Spleen (tissue), 11 donors: Measurements from ENCODE around the gene DOCK2. TPM values are rescaled to one million over a fixed set of nuclear protein-coding genes. Genes with fewer than 3 reads are reported as not detected.

Source experiments
- DNase-seq: peaks from one replicate; pipeline ENCODE4 v3.0.0-alpha.2; 2020
- H3K27ac ChIP-seq, 8 donors: fragments of 200-600 bp; sonication (generic) in 7 of 8; 1 replicate in 4 of 8; 2 replicates in 4 of 8; pipeline versions ENCODE4 v1.5.0 to v1.8.0; 2016 to 2021; ENCODE audit warnings: inconsistent platforms in 4 of 8, mild to moderate bottlenecking in 4 of 8, moderate library complexity in 1 of 8
- H3K27me3 ChIP-seq, 7 donors: fragments of 200-600 bp; sonication (generic) in 6 of 7; replicated peaks in 1 of 7; 1 replicate in 4 of 7; 2 replicates in 3 of 7; pipeline versions ENCODE4 v1.5.0 to v1.8.0; 2016 to 2021; ENCODE audit warnings: inconsistent platforms in 3 of 7, mild to moderate bottlenecking in 1 of 7
- H3K36me3 ChIP-seq, 6 donors: fragments of 200-600 bp; sonication (generic) in 5 of 6; 1 replicate in 4 of 6; 2 replicates in 2 of 6; pipeline versions ENCODE4 v1.5.0 to v1.8.0; 2016 to 2021; ENCODE audit warnings: inconsistent platforms in 2 of 6
- H3K4me1 ChIP-seq, 6 donors: fragments of 200-600 bp; sonication (generic) in 5 of 6; 1 replicate in 3 of 6; 2 replicates in 3 of 6; pipeline versions ENCODE4 v1.5.0 to v1.8.0; 2016 to 2021; ENCODE audit warnings: inconsistent platforms in 3 of 6
- H3K4me3 ChIP-seq, 8 donors: fragments of 200-600 bp; sonication (generic) in 7 of 8; 1 replicate in 4 of 8; 2 replicates in 4 of 8; pipeline versions ENCODE4 v1.5.0 to v1.8.0; 2016 to 2021; ENCODE audit warnings: inconsistent platforms in 4 of 8, mild to moderate bottlenecking in 4 of 8, moderate library complexity in 2 of 8
- H3K9me3 ChIP-seq, 8 donors: fragments of 200-600 bp; sonication (generic) in 7 of 8; 1 replicate in 4 of 8; 2 replicates in 4 of 8; pipeline versions ENCODE4 v1.5.0 to v1.8.0; 2016 to 2021; ENCODE audit warnings: inconsistent platforms in 4 of 8
- CTCF ChIP-seq, 11 experiments: fragments of 200-600 bp in 7 of 11; fragments of 450-650 bp in 4 of 11; sonication (generic) in 4 of 11; IDR thresholded peaks in 8 of 11; conservative IDR thresholded peaks in 3 of 11; 1 replicate in 7 of 11; 2 replicates in 4 of 11; pipeline versions ENCODE4 v1.4.0 to v1.8.0; 2016 to 2021; ENCODE audit warnings: antibody characterized with exemption in 11 of 11, inconsistent platforms in 4 of 11, mild to moderate bottlenecking in 1 of 11
- POLR2A ChIP-seq, 3 donors: fragments of 450-650 bp; IDR thresholded peaks; one replicate each; pipeline ENCODE4 v1.5.1; 2017; ENCODE audit warnings: antibody characterized with exemption in 3 of 3, mild to moderate bottlenecking in 1 of 3
- POLR2AphosphoS5 ChIP-seq, 3 donors: sonication (generic); formaldehyde crosslinking; IDR thresholded peaks; one replicate each; pipeline ENCODE4 v1.5.1; 2017; ENCODE audit warnings: antibody characterized with exemption in 3 of 3
- WGBS, 5 donors: extraction: QIAGEN DNeasy Blood & Tissue Kit in 3 of 5; methylation state at CpG; one replicate each; pipeline versions ENCODE4 v1.1.5 to v1.1.7; 2013 to 2018; 5-methylcytosine and 5-hydroxymethylcytosine counted together
- intact Hi-C: fragments of 100-400 bp; cut with DNase I; formaldehyde crosslinking; loops from one replicate; pipeline ENCODE4 v1.15.0; 2023; ENCODE audit warnings: low total_unique reads
- polyA plus RNA-seq, 3 donors: library from polyadenylated mRNA; stranded (reverse); fragments of 200-250 nt; gene quantifications; one replicate each; pipeline ENCODE4 v1.2.1, GENCODE V29; 2013
- total RNA-seq, 7 donors: library from RNA; depleted of rRNA in 3 of 7; stranded (reverse); fragments of >200 nt in 3 of 7; fragmentation: NEBNext Ultra II Directional in 4 of 7; extraction: Animal tissue kit (Norgen Biotek cat#: 25700) in 4 of 7; gene quantifications; one replicate each; pipeline versions ENCODE4 v1.1.0 to v1.2.1, GENCODE V29; 2016 to 2021
- donor health status: healthy with polysubstance abuse.
- donor health status: DM: no; HTN: no; CAD: no; lungs with moderate emphysema.
- donor health status: DM: no; HTN: no; CAD: no.
- donor health status: Bipolar disorder and iron deficiency.
- donor health status: healthy.
- donor health status: DM: no; HTN: no; CAD: no.
- donor health status: DM: yes; HTN: yes; CAD: no.

The DOCK2 gene
- total and polyA plus RNA-seq, 10 donors = 30.6 to 321 (median 198) TPM

DNA sequence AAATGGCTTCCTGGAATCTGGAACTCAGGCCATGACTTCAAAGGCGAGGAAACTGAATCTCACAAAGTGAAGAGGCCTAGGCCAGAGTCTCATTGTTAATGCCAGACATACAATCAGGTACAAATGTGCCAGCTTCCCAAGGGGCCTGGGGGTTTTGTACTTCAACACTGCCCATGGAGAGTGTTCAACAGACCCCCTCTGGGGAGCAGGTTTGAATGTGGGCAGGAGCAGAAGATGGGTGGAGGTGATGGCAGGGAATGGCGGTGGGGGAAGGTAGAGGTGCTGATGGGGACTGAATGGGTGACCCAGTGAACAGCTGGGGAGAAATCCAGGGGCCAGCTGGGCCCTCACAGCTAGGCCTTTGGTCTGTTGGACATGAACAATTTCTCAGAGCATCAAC is 480.7 kb downstream of the DOCK2 start:
- H3K27ac ChIP-seq = no peak overlapping the region
- 78 to 96% (median 95%) methylated on average over 2 of the region's 2 CpGs for WGBS, 5 donors
- intact Hi-C loops = no loop called here

DNA sequence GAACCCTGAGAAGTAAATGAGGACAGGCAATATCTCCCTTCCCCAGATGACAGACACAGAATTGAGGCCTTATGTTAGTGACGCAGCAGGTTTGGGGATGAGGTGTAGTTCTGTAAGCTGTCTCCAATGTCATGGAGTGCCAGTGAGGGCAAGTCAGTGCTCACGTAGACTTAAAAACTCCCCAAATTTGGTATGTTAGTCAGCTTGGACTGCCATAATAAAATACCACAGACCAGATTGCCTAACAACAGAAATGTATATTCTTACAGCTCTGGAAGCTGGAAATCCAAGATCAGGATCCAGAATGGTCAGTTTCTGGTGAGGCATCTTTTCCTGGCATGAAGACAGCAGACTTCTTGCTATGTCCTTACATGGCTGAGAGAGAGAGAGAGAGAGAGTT is 483.5 kb downstream of the DOCK2 start:
- Histone ChIP-seq H3K27me3 (peaks cover 0 to 5% (median 0%) of the 10 kb centered on the region in 7 donors), H3K4me3 (no peak overlapping the region), H3K4me1 (no peaks in the 10 kb centered on the region), H3K36me3 (no peaks in the 10 kb centered on the region), H3K27ac (no peak overlapping the region), H3K9me3 (peaks cover 0 to 14% (median 7%) of the 10 kb centered on the region in 8 donors)
- WGBS, 5 donors = 89 to 100% (median 96%) methylated on average over 2 of the region's 2 CpGs
- intact Hi-C loops = no loop called here
- DNase-seq = no peak
- TF ChIP-seq POLR2AphosphoS5 (IDR thresholded peaks at IDR 0.05) (no peak), POLR2A (IDR thresholded peaks at IDR 0.05) (no peak), CTCF (IDR thresholded peaks at IDR 0.05 in 8 of 11, conservative IDR thresholded peaks at IDR 0.05 in 3 of 11) (no peak)

More for the DNA sequence above, 480.7 kb downstream of the DOCK2 start:
- no peak for DNase-seq
- Histone ChIP-seq H3K4me1 (peaks cover 0 to 8% (median 0%) of the 10 kb centered on the region in 6 donors), H3K9me3 (no peaks in the 10 kb centered on the region), H3K27me3 (peaks cover 0 to 4% (median 0%) of the 10 kb centered on the region in 7 donors), H3K4me3 (no peak overlapping the region), H3K36me3 (no peaks in the 10 kb centered on the region)
- TF ChIP-seq POLR2AphosphoS5 (IDR thresholded peaks at IDR 0.05) (no peak), POLR2A (IDR thresholded peaks at IDR 0.05) (no peak), CTCF (IDR thresholded peaks at IDR 0.05 in 8 of 11, conservative IDR thresholded peaks at IDR 0.05 in 3 of 11) (no peak)

GRCh38 chr5:170121321-170121720 is 484.2 kb downstream of the DOCK2 start:
- DNase-seq = no peak
- H3K4me3 ChIP-seq = no peak overlapping the region
- H3K4me1 ChIP-seq = no peaks in the 10 kb centered on the region
- WGBS, 5 donors = 86 to 90% (median 88%) methylated on average over 7 of the region's 7 CpGs
- no peaks in the 10 kb centered on the region for H3K36me3 ChIP-seq
- H3K27ac ChIP-seq = no peak overlapping the region
- H3K9me3 ChIP-seq = peaks cover 0 to 21% (median 14%) of the 10 kb centered on the region in 8 donors
- peaks cover 0 to 9% (median 0%) of the 10 kb centered on the region in 7 donors for H3K27me3 ChIP-seq
- TF ChIP-seq POLR2AphosphoS5 (IDR thresholded peaks at IDR 0.05) = no peak
- TF ChIP-seq POLR2A (IDR thresholded peaks at IDR 0.05) = no peak
- TF ChIP-seq CTCF (IDR thresholded peaks at IDR 0.05 in 8 of 11, conservative IDR thresholded peaks at IDR 0.05 in 3 of 11) = no peak
- intact Hi-C loops = no loop called here

- WGBS, 5 donors = 68 to 92% (median 77%) methylated on average over 1 of the region's 1 CpG
- no peaks in the 10 kb centered on the region for H3K36me3 ChIP-seq
- TF ChIP-seq POLR2A (IDR thresholded peaks at IDR 0.05) (no peak), CTCF (IDR thresholded peaks at IDR 0.05 in 8 of 11, conservative IDR thresholded peaks at IDR 0.05 in 3 of 11) (no peak), POLR2AphosphoS5 (IDR thresholded peaks at IDR 0.05) (no peak)
- no peak overlapping the region for H3K4me3 ChIP-seq
- H3K4me1 ChIP-seq = no peaks in the 10 kb centered on the region
- no peak overlapping the region for H3K27ac ChIP-seq
- H3K27me3 ChIP-seq = peaks cover 0 to 30% (median 0%) of the 10 kb centered on the region in 7 donors
- peaks cover 0 to 38% (median 29%) of the 10 kb centered on the region in 8 donors for H3K9me3 ChIP-seq
- intact Hi-C loops = no loop called here
- DNase-seq = no peak
Measured at GRCh38 chr5:170126061-170126460, 489.0 kb downstream of the DOCK2 start.
